GM18868 (cell line): Measurements from ENCODE around the gene FOXE3.

ENCODE experiments used
- ATAC-seq: cut with Tn5 transposase; IDR thresholded peaks from one replicate; pipeline ENCODE4 v1.9.1; 2021; ENCODE audit warnings: mild to moderate bottlenecking, moderate library complexity; ENCODE audit not compliant: unreplicated experiment

The FOXE3 gene

DNA sequence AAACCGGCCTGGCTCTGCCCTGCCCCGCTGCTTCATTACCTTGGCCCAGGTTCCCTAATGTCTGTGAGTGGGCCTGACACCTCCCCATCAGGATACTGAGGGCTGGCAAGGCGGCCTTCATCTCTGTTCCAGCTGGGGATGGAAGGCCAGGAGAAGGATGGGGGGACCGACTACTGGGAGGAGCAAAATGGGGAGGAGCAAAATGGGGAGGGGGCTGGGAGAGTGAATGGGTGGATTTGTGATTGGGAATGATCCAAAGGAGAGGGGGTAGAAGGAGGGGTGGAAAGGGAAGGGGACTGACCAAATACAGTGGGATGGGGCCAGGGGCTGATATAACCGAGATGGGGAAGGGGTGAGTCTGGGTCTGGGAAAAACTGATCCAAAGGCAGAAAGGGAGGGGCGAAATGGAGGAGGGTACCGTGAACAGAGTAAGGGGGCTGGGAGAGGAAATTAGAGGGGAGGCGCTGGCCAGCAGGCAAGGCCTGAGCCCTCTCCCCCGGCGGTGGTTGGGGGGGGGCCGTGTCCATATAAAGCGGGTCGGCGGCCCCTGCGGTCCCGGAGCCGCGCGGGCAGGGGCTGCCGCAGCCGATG, at the start of gene FOXE3:
TSS of gene FOXE3 (plus strand) at position 558 of the 591 bp plus-strand sequence. CDS start at position 589, 31 bp downstream.
- no peak for ATAC-seq

DNA sequence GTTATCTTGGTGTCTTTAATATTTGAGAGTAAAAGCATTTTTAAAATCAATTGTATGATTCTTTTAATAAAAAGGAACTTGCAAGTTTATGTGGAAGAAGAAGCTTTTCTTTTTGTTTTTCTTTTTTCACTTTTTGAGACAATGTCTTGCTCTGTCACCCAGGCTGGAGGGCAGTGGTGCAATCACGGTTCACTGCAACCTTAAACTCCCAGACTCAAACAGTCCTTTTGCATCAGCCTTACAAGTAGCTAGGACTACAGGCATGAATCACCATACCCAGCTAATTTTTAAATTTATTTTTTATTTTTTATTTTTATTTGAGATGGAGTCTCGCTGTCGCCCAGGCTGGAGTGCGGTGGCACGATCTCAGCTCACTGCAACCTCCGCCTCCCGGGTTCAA, 48.4 kb upstream of the FOXE3 start:
- no peak for ATAC-seq

DNA sequence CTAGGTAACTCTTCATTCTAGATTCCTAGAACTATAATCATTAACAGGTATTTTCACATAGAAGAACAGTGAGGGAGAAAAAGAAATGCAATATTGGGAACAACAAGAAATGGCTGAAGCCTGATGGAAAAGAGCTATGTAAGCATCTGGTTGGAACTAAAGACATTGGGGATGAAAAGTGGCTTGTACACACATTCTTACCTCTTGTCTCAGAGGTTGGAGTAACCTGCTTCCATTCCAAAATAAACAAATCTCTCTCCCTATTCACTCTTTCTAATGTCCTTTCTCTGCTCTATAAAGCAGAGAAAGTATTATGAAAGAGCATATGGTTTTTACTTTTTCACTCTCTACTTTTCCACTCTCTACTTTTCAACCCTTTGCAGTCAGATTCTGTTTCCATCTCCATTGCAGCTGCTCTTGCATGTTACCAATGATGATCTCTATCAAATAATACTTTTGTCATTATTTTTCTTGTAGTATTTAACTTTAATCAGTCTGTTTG, 45.0 kb upstream of the FOXE3 start:
- ATAC-seq, result no peak

DNA sequence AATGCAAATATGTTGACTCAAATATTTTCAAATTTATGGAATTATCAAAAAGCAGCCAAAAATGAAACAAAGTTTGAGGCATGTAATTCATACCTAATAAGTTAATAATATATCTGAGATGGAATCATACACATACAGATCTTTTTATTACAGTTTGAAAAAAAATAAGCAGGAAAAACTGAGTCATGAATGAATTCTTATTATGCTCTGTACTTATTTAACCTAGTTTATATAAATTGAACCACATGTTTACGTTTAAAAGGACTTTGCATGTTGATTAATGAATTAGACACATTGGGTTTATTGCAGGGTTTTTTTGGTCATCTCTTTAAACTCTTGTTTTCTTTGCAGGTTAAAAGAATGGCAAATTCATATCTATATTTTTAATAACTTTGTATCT, 41.6 kb upstream of the FOXE3 start:
- no peak for ATAC-seq

DNA sequence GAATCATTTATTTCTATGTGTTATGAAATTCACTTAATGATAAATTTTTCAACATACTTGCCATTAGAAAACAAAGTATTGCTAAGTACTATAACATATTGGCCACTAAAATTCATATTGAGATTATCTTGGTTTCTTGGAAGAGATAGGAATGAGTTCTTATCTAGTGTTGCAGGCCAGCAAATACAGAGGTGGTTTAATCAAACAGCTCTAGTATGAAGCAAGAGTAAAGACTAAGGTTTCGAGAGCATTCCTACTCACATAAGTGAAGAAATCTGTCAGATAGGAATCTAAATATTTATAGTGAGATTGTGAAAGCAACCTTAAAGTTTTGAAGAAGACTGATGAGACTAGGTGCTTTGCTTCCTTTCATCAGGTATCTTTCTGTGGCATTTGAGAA, 37.9 kb upstream of the FOXE3 start:
- ATAC-seq, result no peak

DNA sequence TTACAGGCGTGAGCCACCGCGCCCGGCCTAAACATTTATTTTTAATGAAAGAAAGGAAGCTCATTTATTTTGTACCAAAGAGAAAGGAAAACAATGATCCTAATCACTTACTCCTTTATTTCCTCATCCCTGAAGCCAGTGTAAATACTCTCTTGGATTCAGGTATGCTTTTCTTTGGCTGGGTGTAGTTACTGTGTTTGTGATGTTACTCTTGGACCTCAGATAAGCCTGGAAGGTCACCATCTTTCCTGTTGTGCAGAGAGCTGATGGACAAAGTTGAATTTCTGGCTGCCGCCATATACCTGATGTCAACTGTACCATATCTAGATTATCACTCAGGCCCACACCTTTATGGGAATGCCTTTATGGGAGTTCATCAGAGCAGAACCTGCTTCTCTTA, 35.4 kb upstream of the FOXE3 start:
- no peak for ATAC-seq

DNA sequence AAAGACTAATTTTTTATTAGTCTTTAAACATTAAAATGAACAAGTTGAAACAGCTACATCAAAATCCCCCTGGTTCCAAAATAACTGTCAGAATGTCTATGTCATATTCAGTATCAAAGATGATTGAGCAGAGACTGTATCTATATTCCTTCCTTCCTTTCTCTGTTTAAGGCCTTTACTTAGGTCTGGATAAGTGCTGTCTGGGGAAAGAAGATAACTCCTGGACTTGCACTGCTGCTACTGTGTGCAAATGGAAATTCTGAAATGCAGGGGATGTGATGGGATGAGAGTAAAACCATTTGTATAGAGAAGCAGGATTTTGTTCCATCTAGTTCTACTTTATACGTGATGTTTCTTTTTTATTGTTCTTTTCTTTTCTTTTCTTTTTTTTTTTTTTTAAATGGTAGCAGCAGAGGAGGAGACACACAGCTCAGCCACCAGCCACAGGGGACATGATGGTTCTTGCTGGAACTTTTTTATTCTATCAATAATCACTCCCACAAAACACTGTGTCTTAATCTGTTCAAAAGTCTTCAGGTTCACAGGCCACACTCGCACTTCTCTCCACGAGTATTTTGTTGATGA, 33.6 kb upstream of the FOXE3 start:
- no peak for ATAC-seq

DNA sequence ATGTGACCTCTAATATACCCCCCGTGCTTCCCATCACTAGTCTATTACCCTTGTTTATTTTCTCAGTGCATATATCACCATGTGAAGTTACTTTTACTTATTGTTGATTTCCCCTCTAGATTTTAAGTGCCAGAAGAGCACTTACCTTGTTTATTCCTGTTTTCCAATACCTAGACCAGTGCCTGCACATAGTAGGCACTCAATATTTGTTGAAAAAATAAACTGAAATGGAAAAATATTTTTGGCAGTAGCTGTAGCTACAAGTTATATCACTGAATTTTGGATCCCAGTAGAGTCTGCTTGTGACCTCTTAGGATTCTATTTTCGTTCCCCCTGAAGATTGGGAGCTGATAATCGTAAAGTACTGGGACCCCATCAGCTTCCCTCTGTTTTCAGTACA, 32.0 kb upstream of the FOXE3 start:
- no peak for ATAC-seq

DNA sequence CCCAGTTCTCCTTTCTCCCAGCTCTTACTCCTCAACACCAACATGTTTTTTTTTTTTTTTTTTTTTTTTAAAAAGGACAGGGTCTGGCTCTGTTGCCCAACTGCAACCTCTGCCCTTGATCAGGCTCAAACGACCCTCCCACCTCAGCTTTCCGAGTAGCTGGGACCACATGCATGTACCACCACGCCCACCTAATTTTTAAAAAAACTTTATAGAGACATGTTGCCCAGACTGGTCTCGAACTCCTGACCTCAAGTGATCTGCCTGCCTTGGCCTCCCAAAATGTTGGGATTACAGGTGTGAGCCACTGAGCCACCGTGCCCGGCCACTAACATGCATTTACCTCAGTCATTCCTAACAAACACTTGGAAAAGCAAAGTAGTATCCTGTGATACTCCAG, 31.1 kb upstream of the FOXE3 start:
- no peak for ATAC-seq

DNA sequence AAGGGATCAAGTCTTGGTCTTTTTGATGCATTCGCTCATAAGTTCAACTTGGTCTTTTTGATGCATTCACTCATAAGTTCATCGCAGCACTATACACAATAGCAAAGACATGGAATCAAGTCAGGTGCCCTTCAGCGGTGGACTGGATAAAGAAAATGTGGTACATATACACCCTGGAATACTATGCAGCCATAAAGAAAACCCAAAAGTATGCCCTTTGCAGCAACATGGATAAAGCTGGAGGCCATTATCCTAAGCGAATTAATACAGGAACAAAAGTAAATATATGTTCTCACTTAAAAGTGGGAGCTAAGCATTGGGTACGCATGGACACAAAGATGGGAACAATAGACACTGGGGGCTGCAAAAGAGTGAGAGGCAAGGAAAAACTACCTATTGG, 29.8 kb upstream of the FOXE3 start:
- ATAC-seq, result no peak

DNA sequence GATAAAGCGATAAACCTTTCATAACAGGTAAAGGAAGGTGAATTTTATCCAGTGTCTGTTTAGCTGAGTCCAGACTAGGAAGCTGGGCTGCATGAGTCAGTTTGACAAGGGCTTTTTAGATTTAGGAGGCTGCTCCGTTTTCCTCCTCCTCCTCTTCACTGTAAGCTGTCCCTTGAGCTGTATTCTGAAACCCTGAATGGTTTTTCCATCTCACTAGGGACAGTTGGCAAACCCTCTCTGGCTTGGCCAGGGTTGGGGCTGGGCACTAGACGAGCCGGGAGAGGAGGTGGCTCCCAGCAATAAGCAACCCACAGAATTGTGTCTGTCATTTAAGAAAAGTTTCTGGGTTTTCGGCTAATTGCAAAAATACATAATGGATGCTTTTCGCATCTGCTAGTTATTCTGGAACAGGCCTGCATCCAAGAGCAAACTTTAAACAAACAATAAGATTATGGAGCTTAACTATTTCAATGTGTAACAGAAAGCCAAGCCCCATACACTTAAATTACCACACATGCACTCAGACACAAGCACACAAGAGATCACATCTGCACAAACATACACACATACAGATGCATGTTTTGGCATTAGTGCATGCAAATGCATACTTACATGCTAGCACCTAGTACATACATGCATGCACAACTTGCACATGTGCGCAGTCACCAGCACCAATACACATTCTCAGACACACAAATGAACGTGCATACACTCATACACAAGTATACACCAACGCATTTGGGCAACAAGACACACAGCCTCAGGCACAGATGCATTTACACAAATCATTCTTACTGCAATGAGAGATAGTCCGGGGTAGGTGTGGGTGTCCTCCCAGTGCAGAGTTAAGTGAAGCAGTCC, 27.8 kb upstream of the FOXE3 start:
- ATAC-seq, result no peak

DNA sequence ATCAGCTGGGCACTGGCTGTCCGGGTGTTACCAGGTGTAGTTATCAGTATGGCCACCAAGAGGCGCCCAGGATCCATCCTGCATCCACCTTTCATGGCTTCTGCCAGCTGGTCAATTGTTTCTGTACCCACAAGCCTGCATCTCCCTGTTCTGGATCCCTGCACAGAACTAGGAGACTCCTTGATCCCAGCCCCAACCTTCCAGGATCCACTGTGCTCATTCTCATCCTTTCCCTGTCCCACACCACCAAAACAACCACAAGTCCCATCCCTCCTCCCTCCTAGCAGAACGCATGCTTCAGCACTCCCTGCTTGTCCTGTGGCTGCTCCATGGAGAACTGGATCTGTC, 27.2 kb upstream of the FOXE3 start:
- peak; percentile 82 for ATAC-seq

DNA sequence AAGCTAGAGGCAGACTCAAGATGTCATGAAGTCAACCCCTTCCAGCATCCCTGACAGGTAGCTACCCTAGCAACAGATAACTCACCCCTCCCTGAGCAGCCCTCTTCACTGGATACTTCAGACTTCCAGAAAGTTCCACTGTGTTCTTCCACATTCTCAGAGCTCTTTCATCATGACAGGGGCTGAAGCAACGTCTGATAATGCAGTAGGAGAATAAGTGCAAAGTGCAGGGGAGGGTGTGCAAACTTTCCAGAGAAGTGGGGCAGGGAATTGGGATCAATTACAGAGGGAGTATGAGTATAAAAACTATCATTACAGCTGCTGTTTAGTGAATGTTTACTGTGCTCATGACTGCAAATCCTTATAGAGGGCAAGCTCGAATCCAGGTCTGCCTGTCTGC, 26.4 kb upstream of the FOXE3 start:
- ATAC-seq, result no peak

DNA sequence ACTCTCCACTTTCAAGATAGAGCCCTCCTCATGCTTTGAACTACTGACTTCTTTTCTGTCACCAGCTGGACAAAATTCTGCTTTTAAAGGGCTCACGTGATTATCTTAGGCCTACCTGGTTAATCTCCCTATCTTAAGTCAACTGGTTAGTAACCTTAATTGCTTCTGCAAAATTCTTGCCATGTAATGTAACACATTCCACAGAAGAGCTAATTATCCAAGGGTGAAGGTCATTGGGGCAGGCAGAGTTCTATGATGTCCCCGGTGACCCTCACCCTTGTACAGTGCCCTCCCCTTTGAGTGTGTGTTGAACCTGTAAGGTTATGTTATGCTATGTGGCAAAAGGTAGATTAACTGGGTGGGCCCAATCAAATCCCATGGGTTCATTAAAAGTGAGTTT, 25.2 kb upstream of the FOXE3 start:
- ATAC-seq, result no peak

DNA sequence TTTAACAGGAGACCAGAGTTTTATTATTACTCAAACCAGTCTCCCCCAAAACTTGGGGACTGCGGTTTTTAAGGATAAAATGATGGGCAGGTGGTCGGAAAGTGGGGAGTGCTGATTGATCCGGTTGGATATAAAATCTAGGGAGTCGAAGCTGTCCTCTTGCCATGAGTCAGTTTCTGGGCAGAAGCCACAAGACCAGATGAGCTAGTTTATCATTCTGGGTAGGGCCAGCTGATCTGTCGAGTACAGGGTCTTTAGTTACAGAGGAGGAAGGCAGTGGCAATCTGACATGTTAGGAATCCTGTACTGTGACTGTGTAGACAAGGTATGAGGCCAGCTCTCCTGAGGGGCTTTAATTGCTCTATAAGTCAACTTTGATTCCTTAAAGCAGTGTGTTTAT, 22.9 kb upstream of the FOXE3 start:
- no peak for ATAC-seq

DNA sequence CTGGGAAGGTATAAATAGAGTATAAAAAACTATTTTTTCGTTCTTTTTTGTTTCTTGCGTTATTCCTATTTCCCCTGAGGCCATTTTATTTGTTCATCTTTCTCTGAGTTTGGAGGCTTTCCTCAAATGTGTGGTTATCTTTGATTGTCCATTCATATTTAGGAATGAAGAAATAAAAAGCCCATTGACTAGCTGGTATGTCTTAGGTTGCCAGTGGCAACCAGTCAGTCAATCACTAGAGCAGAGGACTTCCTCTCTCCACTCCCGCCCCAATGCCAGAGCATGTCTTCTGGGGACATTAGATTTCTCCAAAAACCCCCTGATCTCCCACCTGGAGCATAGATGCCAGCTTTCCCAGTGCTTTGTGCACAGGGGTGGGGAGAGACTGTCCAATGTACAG, 20.7 kb upstream of the FOXE3 start:
- ATAC-seq, result no peak

DNA sequence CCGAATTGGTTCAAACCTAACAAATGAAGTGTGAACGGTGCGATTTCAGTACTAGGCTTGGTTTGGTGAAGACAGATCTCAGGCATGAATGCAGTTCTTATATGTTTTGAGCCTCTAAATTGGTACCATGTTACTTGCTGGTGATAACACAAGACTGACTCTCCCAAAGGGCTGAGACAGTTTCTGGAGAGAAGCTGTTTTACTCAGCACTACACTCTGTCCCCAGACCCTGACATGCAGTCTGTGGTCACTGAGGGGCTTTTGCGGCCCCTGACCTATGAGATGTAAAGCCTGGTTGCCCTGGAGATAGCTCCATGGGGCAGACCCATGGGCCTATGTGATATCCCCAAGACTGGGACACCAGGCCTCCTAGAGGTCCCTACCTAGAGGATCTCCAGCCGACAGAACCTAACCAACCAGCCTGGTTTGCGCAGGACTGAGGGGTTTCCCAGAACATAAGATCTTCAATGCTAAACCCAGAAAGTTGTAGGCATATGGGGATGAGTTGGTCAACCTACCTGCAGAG, 19.4 kb upstream of the FOXE3 start:
- no peak for ATAC-seq

DNA sequence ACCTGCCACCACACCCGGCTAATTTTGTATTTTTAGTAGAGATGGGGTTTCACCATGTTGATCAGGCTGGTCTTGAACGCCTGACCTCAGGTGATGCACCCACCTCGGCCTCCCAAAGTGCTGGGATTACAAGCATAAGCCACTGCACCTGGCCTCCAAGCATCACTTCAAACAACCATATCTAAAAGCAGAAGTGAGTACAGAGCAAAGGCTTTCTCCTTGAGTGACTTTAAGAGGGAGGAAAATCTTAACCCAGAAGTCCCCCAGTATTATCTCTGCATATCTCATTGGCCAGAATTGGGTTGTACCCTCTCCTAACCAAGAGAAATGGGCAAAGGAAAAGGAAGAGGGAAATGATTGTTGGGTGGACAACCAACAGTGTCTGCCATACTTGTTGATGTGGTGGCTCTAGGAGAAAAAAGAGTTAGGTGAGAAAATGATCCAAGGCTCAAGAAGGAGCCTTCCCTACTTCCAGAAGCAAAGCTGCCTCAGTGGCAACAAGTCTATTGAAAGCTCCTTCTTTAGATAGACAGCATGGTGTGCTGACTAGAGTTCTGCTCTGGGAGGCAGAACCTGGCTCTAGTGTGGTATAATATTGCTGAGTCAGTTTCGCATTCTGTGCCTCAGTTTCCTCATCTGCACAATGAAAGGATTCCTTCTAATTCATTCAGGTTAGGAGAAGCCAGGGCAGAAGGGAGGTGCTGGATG, 16.8 kb upstream of the FOXE3 start:
- ATAC-seq, result peak; percentile 78

DNA sequence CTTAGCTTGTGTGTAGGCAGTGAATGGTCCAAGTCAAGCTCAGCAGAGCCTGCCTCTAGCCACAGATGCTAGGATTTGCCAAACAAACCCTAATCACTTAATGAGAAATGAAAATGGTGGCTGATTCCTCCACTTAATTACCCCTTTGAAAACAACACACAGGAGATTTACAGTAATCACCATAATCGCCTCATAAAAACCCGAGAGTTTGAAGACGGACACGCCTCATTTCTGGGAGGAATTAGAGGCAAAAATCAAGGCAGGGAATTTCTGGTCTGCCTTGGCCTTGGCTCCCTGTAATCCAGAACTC, 16.3 kb upstream of the FOXE3 start:
- no peak for ATAC-seq

DNA sequence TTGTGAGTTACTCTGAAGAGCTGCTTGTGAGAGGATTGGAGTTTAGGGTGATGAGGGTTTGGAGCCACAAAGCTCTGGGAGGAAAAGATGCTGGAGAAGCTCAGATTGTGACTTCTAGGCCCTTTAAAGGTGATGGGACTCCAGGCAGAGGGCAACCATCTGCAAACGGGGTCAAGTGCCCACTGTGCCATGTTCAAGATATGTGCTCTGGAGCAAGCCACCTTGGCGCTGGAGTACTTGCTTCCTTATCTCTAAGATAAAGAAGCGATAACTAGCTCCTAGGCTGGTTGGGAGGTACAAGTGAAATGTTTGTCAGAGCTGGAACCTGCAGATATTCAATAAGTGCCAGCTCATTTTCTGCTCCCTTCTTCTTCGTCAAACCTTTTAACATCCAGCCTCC, 14.3 kb upstream of the FOXE3 start:
- no peak for ATAC-seq

DNA sequence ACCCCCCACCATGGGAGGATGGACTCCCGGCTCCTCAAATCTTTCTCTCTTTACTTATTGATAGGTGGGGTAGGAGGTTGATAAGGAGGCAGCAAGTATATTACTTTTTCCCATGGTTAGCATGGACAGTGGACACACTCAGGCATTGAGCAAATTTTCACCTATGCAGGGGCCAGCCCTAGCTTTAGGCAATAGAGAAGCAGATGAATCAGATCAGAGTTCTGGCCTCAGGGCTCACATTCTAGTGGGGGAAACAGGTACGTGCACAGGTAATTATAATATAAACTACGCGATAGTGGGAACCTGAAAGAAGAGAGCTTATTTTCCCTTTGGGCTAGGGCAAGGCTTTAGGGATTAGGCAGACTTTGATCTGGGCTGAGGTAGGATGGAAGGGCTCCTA, 13.5 kb upstream of the FOXE3 start:
- ATAC-seq, result no peak
